HG02938 (cell line): ENCODE data around the gene CBLN3.

Experiments
- ATAC-seq: cut with Tn5 transposase; IDR thresholded peaks from one replicate; pipeline ENCODE4 v1.9.1; 2021; ENCODE audit warnings: mild to moderate bottlenecking, moderate library complexity; ENCODE audit not compliant: unreplicated experiment

Gene CBLN3

DNA sequence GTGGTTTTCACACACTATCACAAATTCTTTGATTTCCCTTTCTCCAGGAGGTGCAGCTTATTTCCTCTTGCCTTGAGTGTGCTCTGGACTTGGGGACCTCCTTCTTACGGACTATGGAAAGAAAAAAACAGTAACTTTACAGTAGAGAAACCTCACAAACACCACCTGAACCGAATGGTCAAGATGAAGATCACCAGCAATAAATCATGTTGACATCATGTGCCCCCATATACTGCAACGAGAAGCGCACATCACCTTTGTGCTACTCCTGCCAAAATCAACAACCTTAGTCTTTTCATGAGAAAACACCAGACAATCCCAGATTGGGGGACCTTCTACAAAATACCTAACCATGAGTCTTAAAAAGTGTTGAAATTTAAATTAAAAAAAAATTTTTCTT is 43.9 kb downstream of the CBLN3 start:
- no peak for ATAC-seq

DNA sequence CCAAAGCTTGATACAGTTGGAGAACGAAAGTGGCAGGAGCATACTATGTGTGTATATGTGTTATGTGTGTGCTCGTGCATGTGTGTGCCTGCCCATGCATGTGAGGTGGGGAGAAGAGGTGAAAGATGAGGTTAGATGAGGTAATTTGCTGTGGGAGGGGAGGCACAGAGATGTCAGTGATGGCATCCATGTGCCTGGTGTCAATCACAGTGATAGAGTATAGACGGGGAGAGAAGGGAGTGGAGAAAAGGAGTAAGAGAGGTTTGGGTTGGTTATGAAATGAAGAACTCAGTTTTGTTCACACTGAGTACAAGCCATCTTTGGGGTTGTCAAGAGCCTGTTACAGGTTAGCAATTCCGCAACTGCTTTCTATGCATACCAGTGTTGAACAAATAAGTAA is 45.3 kb downstream of the CBLN3 start:
- no peak for ATAC-seq

DNA sequence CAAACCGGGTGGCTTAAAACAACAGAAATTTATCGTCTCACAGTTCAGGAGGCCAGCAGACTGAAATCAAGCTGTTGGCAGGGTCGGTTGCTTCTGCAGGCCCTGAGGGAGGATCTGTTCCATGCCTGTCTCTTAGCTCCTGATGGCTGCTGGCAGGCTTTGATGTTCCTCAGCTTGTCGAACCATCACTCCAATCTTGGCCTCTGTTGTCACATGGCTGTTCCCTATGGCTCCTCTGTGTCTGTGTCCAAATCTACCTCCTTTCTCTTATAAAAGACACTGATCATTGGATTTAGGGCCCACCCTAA is 47.5 kb downstream of the CBLN3 start:
- no peak for ATAC-seq

DNA sequence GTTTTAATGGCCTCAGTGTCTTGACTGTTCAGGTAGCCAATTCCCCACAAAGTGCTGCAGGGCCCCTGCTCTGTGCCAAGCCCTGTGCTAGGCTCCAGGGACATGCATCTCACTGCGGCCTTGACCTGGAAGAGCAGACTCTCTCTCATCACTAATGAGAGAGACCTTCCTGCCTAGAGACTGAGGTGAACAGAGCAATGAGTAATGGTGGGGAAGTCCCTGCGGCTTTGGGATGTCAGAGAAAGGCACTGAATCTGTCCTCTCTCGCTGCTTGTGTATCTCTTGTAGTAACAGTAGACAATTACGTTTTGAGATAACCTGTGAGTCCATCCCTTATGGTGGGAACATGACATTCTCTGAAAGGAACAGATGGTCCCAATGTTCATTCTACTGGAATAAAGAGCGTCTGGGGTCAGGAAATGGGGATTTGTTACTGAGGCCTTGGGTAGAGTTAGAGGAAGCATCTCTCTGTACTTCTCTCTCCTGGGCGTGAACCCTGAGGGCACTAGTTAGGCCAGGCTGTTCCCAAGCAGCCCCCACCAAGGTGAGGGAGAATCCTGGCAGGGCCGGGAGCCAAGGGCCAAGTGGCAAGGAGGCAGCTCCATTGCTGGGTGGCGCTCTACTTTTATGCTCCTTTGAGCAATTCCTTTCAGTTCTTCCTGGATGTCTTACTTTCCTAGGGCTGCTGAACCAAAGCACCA is 48.0 kb downstream of the CBLN3 start:
- no peak for ATAC-seq

DNA sequence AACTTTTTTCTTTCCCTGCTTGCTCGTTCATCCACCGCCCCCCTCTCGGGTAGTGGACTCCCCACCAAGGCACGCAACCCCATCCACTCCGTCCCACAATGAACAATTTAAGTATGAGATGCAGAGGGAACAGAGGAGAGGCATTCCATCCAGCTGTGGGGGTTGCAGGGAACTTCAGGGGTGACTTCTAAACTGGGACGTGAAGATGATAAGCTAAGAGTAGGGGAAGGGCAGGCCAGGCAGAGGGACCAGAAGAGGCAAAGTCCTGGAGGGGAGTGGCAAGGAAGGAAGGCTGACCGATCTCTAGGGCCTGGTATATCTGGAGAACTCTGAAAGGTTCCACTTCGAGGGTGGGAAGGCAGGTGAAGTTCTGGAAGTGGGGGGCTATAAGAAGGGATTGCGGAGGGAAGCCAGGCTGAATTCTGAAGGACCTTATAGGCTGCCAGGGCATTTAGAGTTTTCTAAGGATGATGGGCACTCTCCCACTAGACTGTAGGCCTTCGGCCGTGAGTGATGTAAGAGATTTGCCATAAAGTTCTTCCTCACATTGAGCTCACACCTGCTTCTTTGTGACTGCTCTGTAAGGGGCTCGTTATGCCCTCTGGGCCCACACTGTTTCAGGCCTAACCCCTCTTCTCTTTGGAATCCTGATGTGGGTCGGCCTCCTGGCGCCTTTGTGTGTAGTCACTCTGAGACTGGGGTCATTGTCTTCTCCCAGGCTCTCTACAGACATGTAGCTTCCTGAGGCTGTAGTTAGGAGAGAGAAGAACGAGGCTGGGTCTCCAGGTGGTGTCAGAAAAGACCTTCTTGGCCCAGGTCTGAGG is 49.3 kb downstream of the CBLN3 start:
- no peak for ATAC-seq

DNA sequence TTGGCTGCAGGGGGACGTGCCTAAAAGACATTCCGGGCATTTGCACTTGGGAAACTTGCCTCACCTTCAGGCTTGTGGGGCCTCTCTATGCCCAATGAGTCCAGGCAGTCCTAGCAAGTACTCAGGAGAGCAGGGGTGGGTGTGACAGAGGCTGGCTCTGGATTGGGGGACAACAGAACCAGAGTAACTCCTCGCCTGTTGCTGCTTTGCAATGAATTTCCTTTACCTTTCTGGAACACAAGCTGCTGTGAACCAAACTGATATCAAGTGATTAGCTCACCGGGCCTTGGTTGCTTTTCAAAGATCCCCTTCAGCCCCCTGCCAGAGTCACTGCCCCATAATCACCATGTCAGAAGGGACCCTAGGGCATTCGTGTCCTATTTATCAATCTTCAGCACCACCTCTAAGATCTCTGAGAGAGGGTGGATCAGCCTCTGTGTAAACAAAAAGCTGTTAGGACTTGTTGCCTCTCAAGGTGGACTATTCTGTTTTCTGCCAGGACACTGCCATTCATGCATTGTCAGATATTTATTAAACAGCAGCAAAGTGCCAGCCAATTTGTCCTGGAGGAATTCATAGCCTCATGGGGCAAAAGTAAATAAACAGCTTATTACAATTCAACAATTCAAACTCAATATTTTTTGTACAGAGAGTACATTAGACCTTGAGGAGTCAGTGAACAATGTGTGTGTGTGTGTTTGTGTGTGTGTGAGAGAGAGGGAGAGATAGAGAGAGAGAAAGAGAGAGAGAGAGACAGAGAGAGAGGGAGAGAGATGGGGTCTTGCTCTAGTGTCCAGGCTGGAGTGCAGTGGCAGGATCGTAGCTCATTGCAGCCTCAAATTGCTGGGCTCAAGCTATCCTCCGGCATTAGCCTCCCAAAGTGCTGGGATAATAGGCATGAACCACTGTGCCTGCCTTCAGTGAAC is 50.2 kb downstream of the CBLN3 start:
- ATAC-seq = no peak

DNA sequence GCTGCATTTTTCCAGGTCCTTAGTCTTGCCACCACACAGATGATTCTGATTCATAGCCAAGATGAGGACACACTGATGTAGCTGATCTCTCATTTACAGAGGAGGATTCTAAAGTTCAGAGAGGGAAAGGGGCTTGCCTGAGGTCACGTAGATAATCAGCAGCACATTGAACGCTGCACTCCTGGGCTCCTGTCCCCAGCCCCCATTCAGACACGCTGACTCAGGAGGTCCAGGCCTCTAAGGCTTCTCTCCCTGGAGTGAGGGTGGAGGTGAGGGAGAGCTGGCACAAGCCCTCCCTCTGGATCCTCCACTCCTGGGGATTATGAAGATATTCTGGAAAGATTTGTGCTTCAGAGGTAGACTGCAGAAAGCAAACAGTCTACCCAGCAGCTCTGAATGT is 51.1 kb downstream of the CBLN3 start:
- no peak for ATAC-seq

DNA sequence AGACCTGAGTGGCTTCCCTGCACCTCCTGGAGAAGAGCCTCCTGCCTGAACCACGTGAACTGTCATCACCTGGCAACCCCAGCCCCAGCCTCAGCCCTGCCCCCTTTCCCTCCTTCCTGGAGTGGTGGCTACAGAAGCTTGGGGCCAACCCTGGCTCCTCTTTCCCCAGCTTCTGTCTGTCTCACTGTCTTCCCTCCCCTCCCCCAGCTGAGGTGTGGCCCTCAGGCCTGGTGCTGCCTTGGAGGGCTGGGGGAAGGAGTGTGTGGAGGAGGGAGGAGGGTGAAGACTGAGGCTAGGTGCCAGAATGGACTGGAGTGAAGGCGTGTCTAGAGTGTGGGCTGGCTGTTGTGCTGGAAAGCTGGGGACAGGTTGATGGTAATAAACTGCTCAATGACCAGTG is 51.8 kb downstream of the CBLN3 start:
- no peak for ATAC-seq

DNA sequence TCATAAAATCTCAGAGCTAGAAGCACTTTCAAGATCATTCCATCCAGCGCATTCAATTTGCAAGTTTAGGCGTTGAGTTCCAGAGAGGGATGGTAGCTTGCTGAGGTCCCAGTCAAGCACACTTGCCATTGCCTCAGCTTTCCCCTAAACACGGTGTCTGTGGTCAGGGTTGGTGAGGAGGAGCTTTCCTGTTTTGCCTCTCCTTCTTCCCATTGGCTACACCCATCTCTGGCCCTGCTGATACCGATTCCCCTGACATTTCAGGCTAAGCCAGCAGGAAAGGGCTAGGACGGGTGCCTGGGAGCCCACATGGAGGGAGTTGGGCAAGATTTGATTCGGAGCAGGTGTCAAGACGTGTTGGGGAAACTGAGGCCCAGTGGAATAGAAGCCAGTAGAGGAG is 52.3 kb downstream of the CBLN3 start:
- ATAC-seq = no peak
